Progenitor cell of endocrine pancreas (in vitro differentiated cells): Measurements from ENCODE around the gene PJA1. TPM values are rescaled to one million over a fixed set of nuclear protein-coding genes. Genes with fewer than 3 reads are reported as not detected.

Experiments
- DNase-seq: peaks from one replicate; pipeline ENCODE4 v3.0.0; 2021; ENCODE audit warnings: low spot score; ENCODE audit not compliant: unreplicated experiment
- H3K27ac Mint-ChIP-seq: 2 replicates; pipeline ENCODE4 v1.8.0; 2021; ENCODE audit warnings: mild to moderate bottlenecking, moderate library complexity, mixed read lengths
- H3K27me3 Mint-ChIP-seq: 2 replicates; pipeline ENCODE4 v1.8.0; 2021; ENCODE audit warnings: mixed read lengths
- H3K36me3 Mint-ChIP-seq: 2 replicates; pipeline ENCODE4 v1.8.0; 2022; ENCODE audit warnings: mixed read lengths; ENCODE audit not compliant: insufficient read depth
- H3K4me1 Mint-ChIP-seq: 2 replicates; pipeline ENCODE4 v1.8.0; 2021; ENCODE audit warnings: low read depth, mixed read lengths
- H3K4me3 Mint-ChIP-seq: 2 replicates; pipeline ENCODE4 v1.8.0; 2021; ENCODE audit warnings: low read depth, mild to moderate bottlenecking, moderate library complexity, mixed read lengths
- H3K9me3 Mint-ChIP-seq: 2 replicates; pipeline ENCODE4 v1.8.0; 2021; ENCODE audit warnings: low read depth, mixed read lengths
- total RNA-seq: library from RNA; stranded (reverse); gene quantifications from 2 replicates; pipeline ENCODE4 v1.2.1, GENCODE V29; 2021
- TF ChIP-seq, protein P1 (sequence below): fragments of 200-600 bp; sonication (generic); IDR thresholded peaks from one replicate; pipeline ENCODE4 v1.5.0; 2021; ENCODE audit warnings: antibody characterized with exemption, mild to moderate bottlenecking; ENCODE audit not compliant: unreplicated experiment

The PJA1 gene
- total RNA-seq, 1 donor from 2014 or later: 35.7 TPM

DNA sequence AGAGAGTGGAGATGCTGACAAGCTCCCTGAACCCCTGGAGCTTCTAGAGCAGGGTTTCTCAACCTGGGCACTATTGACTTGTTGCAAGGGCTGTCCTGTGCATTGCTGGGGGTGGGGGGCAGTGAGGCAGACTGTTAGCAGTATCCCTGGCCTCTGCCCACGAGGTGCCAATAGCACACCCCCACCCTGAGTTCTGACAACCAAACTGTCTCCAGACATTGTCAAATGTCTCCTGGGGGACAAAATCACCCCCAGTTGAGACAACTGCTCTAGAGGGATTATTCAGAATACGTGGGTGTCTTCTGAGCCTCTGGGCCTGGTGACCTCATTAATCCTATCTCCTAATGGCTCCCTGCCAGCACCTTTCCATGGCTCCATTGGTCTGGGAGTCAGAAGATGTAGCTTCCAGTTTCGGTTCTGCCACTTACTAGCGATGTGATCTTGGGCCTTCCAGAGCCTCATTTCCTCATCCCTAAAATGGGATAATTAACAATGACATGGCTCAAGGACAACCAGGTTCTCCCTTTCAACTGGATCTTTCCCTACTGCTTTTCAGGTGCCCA, 17.6 kb upstream of the PJA1 start:
- TF ChIP-seq, protein P1, sequence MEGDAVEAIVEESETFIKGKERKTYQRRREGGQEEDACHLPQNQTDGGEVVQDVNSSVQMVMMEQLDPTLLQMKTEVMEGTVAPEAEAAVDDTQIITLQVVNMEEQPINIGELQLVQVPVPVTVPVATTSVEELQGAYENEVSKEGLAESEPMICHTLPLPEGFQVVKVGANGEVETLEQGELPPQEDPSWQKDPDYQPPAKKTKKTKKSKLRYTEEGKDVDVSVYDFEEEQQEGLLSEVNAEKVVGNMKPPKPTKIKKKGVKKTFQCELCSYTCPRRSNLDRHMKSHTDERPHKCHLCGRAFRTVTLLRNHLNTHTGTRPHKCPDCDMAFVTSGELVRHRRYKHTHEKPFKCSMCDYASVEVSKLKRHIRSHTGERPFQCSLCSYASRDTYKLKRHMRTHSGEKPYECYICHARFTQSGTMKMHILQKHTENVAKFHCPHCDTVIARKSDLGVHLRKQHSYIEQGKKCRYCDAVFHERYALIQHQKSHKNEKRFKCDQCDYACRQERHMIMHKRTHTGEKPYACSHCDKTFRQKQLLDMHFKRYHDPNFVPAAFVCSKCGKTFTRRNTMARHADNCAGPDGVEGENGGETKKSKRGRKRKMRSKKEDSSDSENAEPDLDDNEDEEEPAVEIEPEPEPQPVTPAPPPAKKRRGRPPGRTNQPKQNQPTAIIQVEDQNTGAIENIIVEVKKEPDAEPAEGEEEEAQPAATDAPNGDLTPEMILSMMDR: no peak
- no peaks in the 10 kb centered on the region for H3K36me3 Mint-ChIP-seq
- no peak overlapping the region for H3K4me3 Mint-ChIP-seq
- no peaks in the 10 kb centered on the region for H3K4me1 Mint-ChIP-seq
- H3K27ac Mint-ChIP-seq: no peak overlapping the region
- peaks cover 19% of the 10 kb centered on the region for H3K27me3 Mint-ChIP-seq
- DNase-seq: no peak
- H3K9me3 Mint-ChIP-seq: peaks cover 12% of the 10 kb centered on the region

DNA sequence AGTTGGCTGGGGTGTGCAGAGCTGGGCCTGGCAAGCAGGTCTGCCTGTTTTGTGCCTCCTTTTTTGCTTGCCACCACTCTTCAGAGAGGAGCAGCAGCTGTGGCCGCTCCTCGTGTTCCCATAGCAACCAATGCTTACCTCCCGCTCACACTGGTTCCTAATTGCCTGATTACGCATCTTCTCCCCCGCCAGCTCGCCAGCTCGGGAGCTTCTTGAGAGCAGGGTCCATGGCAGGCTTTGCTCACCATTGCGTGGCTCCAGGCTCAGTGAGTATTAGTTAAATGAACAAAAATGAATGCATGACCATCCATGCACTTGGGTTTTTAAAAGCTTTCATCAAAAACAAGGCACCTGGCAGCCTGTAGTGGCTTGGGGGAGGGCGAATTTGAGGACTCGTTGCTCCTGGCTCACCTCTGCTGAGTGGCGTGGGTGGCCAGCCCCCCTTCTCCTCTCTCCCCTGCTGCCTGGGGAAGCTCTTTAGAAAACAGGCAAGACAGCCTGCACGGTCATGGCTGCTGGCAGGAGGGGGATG, 14.2 kb upstream of the PJA1 start:
- no peaks in the 10 kb centered on the region for H3K4me1 Mint-ChIP-seq
- peaks cover 15% of the 10 kb centered on the region for H3K9me3 Mint-ChIP-seq
- H3K27ac Mint-ChIP-seq: no peak overlapping the region
- DNase-seq: no peak
- no peaks in the 10 kb centered on the region for H3K36me3 Mint-ChIP-seq
- TF ChIP-seq, protein P1: no peak
- peaks cover 19% of the 10 kb centered on the region for H3K27me3 Mint-ChIP-seq
- no peak overlapping the region for H3K4me3 Mint-ChIP-seq

DNA sequence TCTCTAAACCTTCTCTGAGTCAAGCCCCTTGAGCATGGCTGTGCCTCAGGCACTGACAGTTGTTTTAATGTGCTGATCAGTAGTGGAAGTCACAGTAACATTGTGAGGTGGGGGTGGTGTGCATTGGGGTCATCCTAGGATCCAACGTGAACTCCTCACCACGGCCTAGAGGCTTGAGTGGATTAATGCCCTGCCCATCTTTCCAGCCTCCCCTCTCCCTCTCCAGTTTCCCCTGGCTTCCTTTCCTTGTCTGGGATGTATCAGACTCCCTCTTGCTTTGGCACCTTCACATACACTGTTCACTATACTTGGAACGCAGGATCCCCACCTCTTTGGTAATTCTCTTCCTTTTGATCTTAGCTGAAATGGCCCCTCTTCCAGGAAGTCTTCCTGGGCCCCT, 13.3 kb upstream of the PJA1 start:
- Mint-ChIP-seq H3K27ac (no peak overlapping the region), H3K4me3 (no peak overlapping the region), H3K36me3 (no peaks in the 10 kb centered on the region), H3K4me1 (no peaks in the 10 kb centered on the region), H3K27me3 (peaks cover 22% of the 10 kb centered on the region), H3K9me3 (peaks cover 15% of the 10 kb centered on the region)
- DNase-seq: no peak
- TF ChIP-seq, protein P1: no peak

DNA sequence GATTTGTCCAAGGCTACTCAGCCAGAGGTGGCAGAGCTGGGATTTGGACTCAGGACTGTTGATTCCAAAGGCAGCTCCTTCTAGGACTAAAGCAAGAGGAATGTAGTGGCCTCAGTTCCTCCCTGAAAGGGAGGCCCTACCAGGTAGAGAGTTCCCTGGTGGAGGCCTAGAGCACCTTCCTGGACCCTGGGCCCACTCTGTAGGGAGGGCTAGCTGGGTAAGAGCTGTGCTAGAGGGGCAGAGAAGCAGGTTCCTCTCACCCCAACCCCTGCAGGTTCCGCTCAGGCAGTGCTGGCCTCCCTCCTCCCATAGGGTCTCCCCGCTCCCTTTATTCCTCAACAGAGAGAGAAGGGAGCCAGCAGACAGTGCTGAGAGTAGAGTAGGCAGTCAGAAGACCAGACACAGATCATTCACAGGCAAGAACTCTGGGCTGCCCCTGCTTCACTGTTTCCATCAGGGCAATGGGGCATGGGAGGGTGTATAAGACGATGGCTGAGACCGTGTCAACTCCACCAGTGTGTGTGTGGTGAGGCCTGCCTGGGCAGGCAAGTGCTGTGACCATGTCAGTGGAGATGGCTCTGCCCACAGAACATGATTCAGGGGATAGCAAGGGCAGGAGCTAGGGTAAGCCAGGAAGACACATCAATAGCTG, 12.4 kb upstream of the PJA1 start:
- Mint-ChIP-seq H3K4me3 (no peak overlapping the region), H3K9me3 (peaks cover 11% of the 10 kb centered on the region), H3K27me3 (peaks cover 19% of the 10 kb centered on the region), H3K4me1 (no peaks in the 10 kb centered on the region), H3K36me3 (no peaks in the 10 kb centered on the region), H3K27ac (no peak overlapping the region)
- no peak for DNase-seq
- TF ChIP-seq, protein P1: no peak

- H3K27me3 Mint-ChIP-seq: peaks cover 15% of the 10 kb centered on the region
- TF ChIP-seq, protein P1: no peak
- H3K27ac Mint-ChIP-seq: no peak overlapping the region
- H3K4me3 Mint-ChIP-seq: no peak overlapping the region
- H3K36me3 Mint-ChIP-seq: no peaks in the 10 kb centered on the region
- H3K4me1 Mint-ChIP-seq: no peaks in the 10 kb centered on the region
- H3K9me3 Mint-ChIP-seq: peaks cover 15% of the 10 kb centered on the region
- DNase-seq: no peak
Measured at GRCh38 chrX:69176053-69176452, 10.8 kb upstream of the PJA1 start.
